IPS-15b (cell line): ENCODE data around the gene ENPP3.

Source experiments
- H3K27me3 ChIP-seq: one replicate; pipeline ENCODE4 v1.6.1; 2013; ENCODE audit warnings: low read length; ENCODE audit not compliant: control insufficient read depth, insufficient read depth
- H3K36me3 ChIP-seq: one replicate; pipeline ENCODE4 v1.6.1; 2013; ENCODE audit warnings: low read length; ENCODE audit not compliant: control insufficient read depth, insufficient read depth
- H3K4me1 ChIP-seq: one replicate; pipeline ENCODE4 v1.6.1; 2013; ENCODE audit warnings: mild to moderate bottlenecking, low read length; ENCODE audit not compliant: control insufficient read depth, insufficient read depth
- H3K4me3 ChIP-seq: one replicate; pipeline ENCODE4 v1.5.1; 2013; ENCODE audit warnings: low read depth, low read length
- H3K9ac ChIP-seq: one replicate; pipeline ENCODE4 v1.6.1; 2013; ENCODE audit warnings: low read depth, mild to moderate bottlenecking, low read length
- H3K9me3 ChIP-seq: one replicate; pipeline ENCODE4 v1.6.1; 2013; ENCODE audit warnings: mild to moderate bottlenecking, low read length; ENCODE audit not compliant: control insufficient read depth, insufficient read depth

ENPP3 gene

DNA sequence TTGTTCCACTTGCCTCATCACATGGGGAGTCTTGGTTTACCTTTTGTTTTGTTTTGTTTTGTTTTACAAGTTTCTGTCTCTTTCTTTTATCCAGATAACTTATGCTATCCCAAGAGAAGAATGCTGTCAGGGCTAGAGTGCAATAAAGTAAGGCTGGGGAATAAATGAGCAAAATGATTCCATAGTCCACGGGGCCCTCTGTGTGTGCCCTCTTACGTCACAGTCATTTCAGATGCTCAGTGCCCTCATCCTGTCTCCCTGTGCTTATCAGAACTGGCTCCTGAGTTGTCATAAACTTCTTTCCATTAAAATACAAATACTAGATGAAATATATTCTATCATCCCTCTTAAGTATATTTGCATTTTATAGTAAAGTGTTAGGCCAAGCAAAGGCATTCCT, 139.9 kb downstream of the ENPP3 start:
- Histone ChIP-seq H3K4me3 (no peak overlapping the region), H3K36me3 (no peaks in the 10 kb centered on the region), H3K4me1 (no peaks in the 10 kb centered on the region), H3K27me3 (peaks cover 5% of the 10 kb centered on the region), H3K9me3 (no peaks in the 10 kb centered on the region), H3K9ac (no peak overlapping the region)

DNA sequence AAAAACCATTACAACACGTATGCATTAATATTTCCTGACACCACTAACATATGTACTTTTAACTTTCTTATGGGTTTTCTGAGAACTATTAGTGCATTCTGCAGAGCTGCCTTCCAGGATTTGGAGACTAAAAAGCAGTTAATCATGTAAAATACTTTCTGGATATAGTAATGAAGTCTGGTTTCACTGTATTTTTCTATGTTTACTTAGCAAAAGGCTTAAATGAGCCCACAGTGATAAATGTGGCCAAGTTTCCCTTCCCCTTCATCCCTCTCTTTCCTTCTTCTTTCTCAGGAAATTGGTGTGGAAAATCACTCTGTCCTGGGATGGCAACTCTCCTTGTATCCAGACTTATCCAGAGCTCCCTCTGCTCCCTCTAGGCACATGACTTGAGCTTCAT, 141.1 kb downstream of the ENPP3 start:
- Histone ChIP-seq H3K4me1 (no peaks in the 10 kb centered on the region), H3K36me3 (no peaks in the 10 kb centered on the region), H3K9me3 (no peaks in the 10 kb centered on the region), H3K4me3 (no peak overlapping the region), H3K9ac (no peak overlapping the region), H3K27me3 (peaks cover 5% of the 10 kb centered on the region)

DNA sequence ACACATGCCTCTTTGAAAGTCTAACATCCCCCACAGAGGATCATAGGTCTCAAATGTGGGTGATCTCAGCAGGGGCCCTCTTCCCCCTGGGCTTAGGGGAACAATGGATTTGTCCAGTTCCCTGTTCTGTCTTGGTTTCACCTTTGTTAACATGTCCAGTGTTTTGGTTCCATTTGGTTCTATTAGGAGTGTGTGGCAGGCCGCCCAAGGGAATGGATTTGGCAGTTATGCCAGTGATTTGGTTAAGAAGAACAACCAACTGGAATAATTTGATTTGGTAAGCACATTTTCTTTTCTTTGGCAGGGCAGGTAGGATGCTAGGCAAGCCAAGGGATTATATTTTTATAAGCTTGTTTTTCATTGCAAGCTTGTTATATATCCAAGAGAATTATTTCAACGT, 142.2 kb downstream of the ENPP3 start:
- Histone ChIP-seq H3K27me3 (peaks cover 5% of the 10 kb centered on the region), H3K36me3 (no peaks in the 10 kb centered on the region), H3K4me1 (no peaks in the 10 kb centered on the region), H3K4me3 (no peak overlapping the region), H3K9ac (no peak overlapping the region), H3K9me3 (no peaks in the 10 kb centered on the region)

DNA sequence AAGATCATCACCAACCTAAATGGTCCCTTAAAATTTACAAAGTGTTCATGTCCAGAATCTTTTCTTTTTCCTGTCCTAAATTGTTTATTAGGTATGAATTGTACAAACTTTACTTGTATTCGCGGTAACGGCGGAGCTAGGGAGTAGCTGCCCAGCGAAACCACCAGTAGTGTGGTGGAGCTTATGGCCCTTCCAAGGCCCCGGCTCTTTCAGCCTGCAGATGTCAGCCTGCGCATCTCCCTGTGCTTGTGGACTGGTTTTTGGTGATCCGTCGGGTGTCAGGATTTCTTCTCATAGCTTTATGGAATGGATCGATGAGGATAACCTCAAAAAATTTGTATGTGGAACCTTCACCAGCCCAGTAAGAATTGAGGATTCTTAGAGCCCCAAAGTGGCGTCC, 143.5 kb downstream of the ENPP3 start:
- no peak overlapping the region for H3K9ac ChIP-seq
- peaks cover 2% of the 10 kb centered on the region for H3K27me3 ChIP-seq
- H3K4me1 ChIP-seq: no peaks in the 10 kb centered on the region

DNA sequence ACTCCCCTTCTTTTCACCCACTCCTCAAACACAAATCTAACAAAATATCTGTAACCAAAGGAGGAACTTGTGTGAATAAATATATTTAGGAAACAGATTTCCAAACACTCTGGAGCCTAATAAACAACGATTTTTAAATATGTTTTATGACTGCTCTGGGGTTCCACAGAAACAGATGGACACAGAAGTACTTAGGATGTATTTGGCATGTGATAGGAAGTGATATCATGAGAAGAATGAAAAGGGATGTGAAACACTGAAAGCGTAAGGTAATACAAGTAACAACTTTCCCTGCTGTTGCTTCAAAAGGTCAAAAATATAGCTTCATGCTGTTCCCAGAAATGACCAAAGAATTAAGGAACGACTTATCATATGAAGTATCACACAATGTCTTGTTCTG, 144.6 kb downstream of the ENPP3 start:
- H3K9me3 ChIP-seq: no peaks in the 10 kb centered on the region
- H3K9ac ChIP-seq: no peak overlapping the region
- H3K27me3 ChIP-seq: peaks cover 2% of the 10 kb centered on the region
- H3K4me3 ChIP-seq: no peak overlapping the region
- H3K36me3 ChIP-seq: no peaks in the 10 kb centered on the region
- no peaks in the 10 kb centered on the region for H3K4me1 ChIP-seq

More for the DNA sequence above, 143.5 kb downstream of the ENPP3 start:
- Histone ChIP-seq H3K9me3 (no peaks in the 10 kb centered on the region), H3K36me3 (no peaks in the 10 kb centered on the region), H3K4me3 (no peak overlapping the region)

DNA sequence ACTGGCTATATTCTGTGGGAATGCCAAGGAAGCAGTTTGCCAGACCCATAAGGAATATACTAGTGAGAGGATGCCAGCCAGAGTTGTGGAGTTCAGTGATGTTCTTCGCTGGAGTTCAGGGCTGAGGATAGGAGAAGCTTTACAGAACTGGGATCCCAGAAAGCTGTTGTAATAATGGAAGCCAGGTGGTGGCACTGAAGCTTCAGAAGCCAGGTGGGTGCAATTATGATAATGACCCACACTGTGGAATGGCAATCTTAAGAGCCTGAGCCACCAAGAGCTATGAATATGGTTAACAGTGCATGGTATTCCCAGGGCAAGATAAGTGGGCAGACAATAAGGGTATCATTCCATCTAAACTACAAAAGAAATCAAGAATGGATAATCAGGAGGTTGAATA, 145.7 kb downstream of the ENPP3 start:
- Histone ChIP-seq H3K4me1 (no peaks in the 10 kb centered on the region), H3K9ac (no peak overlapping the region), H3K27me3 (no peaks in the 10 kb centered on the region), H3K9me3 (no peaks in the 10 kb centered on the region), H3K4me3 (no peak overlapping the region), H3K36me3 (no peaks in the 10 kb centered on the region)

DNA sequence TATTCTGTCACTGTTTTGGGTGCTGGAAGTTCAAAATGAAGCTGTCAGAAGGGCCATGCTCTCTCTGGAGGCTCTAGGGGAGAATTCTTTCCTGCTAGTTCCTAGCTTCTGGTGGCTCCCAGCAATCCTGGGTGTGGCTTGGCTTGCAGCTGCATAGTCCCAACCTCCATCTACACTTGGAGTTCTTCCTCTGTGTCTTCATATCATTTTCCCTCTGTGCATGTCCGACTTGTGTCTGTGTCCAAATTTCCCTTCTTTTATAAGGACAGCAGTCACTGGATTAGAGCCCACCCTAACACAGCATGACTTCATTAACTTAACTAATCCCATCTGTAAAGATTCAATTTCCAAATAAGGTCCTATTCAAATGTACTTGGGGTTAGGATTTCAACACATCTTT, 147.5 kb downstream of the ENPP3 start:
- Histone ChIP-seq H3K4me1 (no peaks in the 10 kb centered on the region), H3K4me3 (no peak overlapping the region), H3K27me3 (no peaks in the 10 kb centered on the region), H3K36me3 (no peaks in the 10 kb centered on the region), H3K9ac (no peak overlapping the region), H3K9me3 (no peaks in the 10 kb centered on the region)

DNA sequence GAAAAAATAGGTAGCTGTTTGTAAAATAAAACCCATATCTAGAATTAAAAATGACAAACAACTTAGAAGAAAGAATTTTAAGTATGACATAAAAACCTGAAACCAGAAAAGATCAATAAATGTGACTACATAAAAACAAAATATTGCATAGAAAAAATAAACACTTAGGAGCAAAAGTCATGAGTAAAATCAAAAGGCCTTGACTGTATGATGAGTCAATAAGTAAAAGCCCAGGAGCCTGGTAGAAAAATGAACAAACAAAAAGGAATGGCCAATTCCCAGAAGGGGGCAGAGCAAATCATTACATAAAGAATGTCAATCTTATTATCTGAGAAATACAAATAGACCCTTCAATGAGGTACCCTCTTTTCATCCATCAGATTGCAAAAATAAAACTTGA, 150.0 kb downstream of the ENPP3 start:
- H3K4me1 ChIP-seq: peaks cover 4% of the 10 kb centered on the region
- H3K36me3 ChIP-seq: no peaks in the 10 kb centered on the region
- H3K9ac ChIP-seq: no peak overlapping the region
- no peaks in the 10 kb centered on the region for H3K9me3 ChIP-seq
- H3K27me3 ChIP-seq: no peaks in the 10 kb centered on the region
- H3K4me3 ChIP-seq: no peak overlapping the region

DNA sequence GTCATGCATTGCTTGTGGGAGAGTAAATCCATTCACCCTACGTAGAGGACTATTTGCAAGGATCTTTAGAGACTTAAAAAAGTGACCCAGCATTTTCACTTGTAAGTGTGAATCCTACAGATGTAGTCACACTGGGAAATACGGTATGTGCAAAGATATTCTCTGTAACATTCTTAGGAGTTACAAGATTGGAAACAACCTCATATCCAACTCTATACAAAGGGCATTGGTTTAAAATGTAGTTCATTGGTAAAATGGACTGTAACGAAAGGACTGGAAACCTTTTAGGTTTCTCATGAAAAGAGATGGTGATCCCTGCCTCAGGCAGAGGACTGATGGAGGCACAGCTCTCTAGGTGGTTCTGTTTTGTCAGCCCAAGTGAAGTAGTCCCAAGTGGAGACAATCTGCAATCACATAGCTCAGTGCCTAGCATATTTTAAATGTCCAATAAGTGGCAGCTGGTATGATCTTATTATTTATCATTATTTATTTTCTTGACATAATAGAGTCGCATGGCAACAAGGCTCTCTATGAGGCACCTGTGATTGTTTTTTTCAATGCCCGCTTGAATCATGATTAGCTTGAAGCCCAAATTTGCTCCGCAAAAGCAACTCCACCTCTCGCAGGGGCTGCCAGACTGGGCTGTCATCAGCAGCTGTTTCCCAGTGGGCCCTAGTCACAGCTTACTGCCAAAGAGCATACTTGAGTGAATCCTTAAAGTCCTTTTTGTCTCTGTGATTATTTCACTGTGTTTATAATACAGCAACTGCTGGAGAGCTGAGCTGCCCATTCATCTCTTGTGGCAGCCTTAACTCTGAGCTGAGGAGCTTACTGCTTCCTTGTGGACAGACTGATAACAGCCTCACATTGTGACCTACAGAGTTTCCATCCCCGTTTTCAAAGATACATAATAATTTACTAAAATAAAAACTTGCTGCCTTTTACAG, 150.9 kb downstream of the ENPP3 start:
- H3K36me3 ChIP-seq: no peaks in the 10 kb centered on the region
- no peaks in the 10 kb centered on the region for H3K9me3 ChIP-seq
- no peak overlapping the region for H3K9ac ChIP-seq
- H3K4me1 ChIP-seq: peaks cover 11% of the 10 kb centered on the region
- no peaks in the 10 kb centered on the region for H3K27me3 ChIP-seq
- no peak overlapping the region for H3K4me3 ChIP-seq

DNA sequence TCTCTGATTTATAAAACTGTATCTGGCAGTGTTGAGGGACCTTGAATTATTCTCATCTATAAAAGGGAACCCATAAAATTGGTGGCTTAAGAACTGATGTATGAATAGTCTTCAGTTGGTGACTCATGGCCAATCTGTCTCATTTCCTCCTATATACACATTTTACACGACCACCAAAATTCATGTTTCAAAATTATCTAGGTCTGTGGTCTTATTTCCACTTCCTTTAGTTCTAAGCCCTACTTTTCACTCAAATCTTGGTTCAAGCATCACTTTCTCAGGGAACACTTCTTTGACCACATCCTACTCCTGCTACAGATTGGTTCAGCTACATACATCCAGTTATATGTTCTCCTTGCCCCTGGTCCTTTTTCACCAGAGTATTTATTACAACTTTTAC, 152.1 kb downstream of the ENPP3 start:
- Histone ChIP-seq H3K9ac (no peak overlapping the region), H3K9me3 (no peaks in the 10 kb centered on the region), H3K4me1 (peaks cover 11% of the 10 kb centered on the region), H3K27me3 (no peaks in the 10 kb centered on the region), H3K4me3 (no peak overlapping the region), H3K36me3 (no peaks in the 10 kb centered on the region)

DNA sequence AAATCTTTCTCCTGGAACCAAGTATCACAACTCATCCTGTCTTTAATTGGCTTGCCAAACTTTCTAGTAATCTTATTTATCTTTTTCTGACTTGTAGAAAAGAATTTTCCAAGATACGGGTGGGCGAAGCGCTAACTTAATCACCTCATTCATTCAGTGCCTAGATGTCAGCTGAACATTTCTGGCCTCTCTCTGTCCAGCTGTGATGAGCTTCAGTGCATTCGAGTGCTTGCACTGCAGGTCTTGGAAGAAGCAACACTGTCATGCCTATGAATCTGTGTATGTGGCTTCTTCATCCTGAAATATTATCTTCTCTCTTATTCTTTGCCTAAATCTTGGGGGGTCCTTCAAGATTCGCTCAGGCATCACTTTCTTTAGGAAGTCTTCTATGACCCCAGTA, 154.4 kb downstream of the ENPP3 start:
- H3K9me3 ChIP-seq: no peaks in the 10 kb centered on the region
- H3K4me3 ChIP-seq: no peak overlapping the region
- no peaks in the 10 kb centered on the region for H3K27me3 ChIP-seq
- no peak overlapping the region for H3K9ac ChIP-seq
- peaks cover 13% of the 10 kb centered on the region for H3K4me1 ChIP-seq
- H3K36me3 ChIP-seq: no peaks in the 10 kb centered on the region

DNA sequence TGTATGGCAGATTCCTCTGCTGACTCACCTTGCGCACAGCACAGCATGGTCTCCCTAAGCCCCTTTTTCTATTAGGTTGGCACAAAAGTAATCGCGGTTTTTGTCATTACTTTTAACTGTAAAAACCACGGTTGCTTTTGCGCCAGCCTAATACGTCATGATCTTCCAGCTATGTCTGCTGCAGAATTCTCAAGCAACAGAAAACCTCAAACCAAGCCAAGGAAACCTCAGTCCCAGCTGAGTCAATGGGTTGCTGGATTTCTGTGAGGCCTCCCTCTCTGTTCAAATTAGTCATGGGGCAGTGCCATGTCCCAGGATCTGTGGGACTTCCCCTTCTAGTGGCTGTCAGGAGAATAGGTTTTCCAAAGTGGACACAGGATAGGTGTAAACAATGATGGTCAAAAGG, 155.0 kb downstream of the ENPP3 start:
- H3K27me3 ChIP-seq: no peaks in the 10 kb centered on the region
- no peaks in the 10 kb centered on the region for H3K36me3 ChIP-seq
- no peaks in the 10 kb centered on the region for H3K9me3 ChIP-seq
- peaks cover 13% of the 10 kb centered on the region for H3K4me1 ChIP-seq
- H3K4me3 ChIP-seq: no peak overlapping the region
- no peak overlapping the region for H3K9ac ChIP-seq
